HG03460 (cell line): ENCODE measurements around the gene SMAD9.

Experiments used
- ATAC-seq: cut with Tn5 transposase; IDR thresholded peaks from one replicate; pipeline ENCODE4 v1.9.1; 2021; ENCODE audit not compliant: unreplicated experiment

The SMAD9 gene

GRCh38 chr13:36818804-36819738 lies 101.0 kb downstream of the SMAD9 start, which contains the start of gene RFXAP:
RFXAP (plus strand) TSS chr13:36819222; CDS start chr13:36819358, 136 bp downstream.
- peak; percentile 78 for ATAC-seq

- ATAC-seq = peak; percentile 4
Measured at GRCh38 chr13:36817996-36818803, 101.8 kb downstream of the SMAD9 start.

DNA sequence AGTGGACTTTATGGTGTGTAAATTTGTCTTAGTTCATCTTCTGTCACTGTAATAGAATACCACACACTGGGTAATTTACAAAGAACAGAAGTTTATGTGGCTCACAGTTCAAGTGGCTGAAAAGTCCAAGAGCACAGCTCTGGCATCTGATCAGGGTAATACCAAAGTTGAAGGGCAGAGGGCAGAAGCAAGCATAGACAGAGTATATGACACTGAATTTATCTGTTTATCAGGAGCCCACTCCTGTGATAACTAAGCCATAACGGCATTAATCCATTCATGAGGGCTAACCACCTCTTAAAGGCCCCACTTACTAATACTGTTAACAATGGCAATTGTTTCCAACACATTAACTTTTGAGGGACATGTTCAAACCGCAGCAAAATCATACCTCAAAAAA lies 105.0 kb downstream of the SMAD9 start:
- ATAC-seq = no peak

- no peak for ATAC-seq
Measured at GRCh38 chr13:36814465-36814864, 105.6 kb downstream of the SMAD9 start.

DNA sequence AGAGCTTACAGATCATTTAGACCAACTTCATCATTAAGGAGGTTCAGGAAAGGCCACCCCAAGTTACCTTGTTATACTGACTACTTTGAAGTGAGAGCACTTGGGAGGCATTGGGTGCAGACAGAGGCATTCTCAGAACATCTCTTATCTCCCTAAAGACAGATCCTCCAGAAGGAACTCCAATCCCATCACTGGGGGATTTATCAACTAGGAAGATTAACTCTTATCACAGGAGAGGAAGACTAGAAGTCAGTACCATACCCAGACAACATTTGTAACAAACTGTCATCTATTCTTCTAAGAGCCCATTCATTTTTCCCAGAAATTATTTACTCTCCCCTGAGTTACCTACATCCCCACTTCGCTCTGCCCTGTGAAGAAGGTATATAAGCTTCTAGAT lies 106.8 kb downstream of the SMAD9 start:
- no peak for ATAC-seq

- ATAC-seq = no peak
Measured at GRCh38 chr13:36807616-36808015, 112.4 kb downstream of the SMAD9 start.

DNA sequence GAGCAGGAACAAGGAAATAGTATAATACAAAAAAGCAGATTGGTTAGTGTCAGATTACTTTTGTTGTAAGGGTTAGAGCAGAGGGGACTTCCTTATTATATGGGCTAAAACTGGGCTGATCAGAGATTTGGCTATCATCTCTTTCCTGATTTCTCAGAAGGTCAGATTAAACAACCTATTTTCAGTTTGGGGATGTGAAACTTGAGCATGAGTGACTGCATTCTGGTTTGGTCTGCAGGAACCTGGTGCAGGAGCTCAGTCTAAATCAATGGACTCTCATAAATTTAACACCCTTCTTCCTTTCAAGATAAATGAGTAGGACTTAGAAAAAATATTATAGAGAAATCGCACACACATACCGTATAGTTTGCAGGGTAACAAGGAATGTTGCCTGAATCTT lies 113.9 kb downstream of the SMAD9 start:
- no peak for ATAC-seq

DNA sequence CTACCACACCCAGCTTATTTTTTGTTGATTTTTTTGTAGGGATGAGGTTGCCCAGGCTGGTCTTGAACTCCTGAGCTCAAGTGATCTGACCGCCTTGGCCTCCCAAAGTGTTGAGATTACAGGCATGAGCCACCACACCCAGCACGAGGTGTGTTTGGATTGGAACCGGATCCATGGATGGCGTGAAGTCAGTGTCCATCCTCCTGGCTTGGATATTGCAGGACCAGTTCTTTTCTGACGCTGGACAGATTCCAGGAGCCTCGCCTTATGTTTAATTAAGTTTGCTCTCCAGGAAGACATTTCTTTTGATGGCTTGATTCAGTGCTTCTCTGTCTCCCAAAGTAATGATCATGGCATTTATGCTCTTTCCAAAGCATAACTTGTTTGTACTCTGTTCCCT lies 115.5 kb downstream of the SMAD9 start:
- no peak for ATAC-seq

DNA sequence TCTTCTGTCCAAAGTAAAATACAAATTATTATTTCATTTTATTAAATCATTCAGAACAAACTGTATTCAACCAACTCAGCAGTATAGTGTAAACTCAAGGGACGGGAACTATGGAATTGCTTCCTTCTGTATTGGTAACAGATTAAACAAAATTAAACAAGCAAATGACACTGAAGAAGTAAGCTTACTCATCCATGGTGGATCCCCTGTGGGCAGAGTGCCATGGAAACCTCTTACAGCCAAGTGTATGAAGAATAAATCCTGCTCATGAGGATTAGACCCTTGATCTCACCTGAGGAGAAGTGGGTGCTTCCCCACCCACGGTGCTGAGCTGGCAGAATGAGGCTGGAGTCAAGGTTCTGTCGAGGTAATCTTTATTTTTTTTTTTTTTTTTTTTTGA lies 119.0 kb downstream of the SMAD9 start:
- ATAC-seq = no peak

GRCh38 chr13:36796052-36796451 lies 124.0 kb downstream of the SMAD9 start:
- no peak for ATAC-seq

DNA sequence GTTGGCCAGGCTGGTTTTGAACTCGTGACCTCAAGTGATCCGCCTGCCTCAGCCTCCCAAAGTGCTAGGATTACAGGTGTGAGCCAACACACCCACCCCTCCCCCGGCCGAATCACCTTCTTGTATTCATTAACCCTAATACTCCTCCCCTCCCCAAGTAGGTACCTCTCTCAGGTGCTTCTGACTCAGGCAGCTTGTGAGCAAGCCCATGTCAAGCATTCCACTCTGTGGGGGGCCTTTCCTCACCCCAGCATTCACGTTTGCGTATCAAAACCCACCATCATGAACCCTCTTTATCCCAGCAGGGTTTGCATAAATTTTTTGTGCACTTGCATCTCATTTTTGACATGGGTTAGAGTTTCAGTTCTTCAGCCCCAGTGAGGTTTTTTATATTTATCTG lies 124.6 kb downstream of the SMAD9 start:
- ATAC-seq = no peak
